Camera-type eye (tissue), 1 donor: ENCODE data around the gene RANBP17. TPM values are rescaled to one million over a fixed set of nuclear protein-coding genes. Genes with fewer than 3 reads are reported as not detected.

Source experiments
- total RNA-seq: library from RNA; depleted of rRNA; stranded (reverse); fragments of >200 nt; gene quantifications from one replicate; pipeline ENCODE4 v1.2.3, GENCODE V29; 2014

The RANBP17 gene
- 62.1 TPM for total RNA-seq

DNA sequence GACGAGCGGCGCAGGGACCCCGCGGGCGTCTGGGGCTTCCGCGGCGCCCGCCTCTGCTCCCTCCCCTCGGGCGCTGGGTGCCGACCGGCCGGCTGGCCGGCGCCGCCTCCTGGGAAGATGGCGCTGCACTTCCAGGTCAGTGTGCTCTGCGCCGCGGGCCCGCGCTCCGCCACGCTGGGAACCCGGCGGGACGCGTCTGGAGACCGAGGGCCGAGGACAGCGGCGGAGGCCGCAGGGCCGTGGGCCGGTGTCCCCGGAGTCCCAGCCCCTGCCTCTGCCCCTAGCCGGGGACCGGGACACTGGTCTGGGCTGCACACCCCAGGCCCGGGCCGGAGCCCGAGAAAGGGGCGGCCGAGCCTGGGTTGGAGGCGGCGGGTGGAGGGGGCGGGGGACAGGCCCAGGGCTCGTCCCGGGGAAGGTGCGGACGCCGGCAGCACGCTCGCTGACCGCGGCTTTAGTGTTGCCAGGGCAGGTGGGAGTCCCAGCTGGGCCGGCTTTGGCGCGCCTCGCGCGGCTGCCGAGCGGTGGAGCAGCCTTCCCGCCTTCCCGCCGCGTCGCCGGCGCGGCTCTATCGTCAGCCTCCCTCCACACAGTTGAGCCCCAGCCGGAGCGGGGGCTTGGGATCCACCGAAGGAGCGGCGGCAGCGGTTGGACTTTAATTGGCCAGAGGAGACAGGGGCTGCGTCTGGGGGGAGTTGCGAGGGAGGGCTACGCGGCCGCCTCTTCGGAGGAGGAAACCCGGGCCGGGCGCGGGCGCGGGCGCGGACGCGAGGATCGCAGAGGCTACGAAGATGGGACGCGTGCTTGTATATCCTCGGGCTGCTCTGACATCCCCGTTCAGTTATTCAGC is at the start of gene RANBP17:
Gene RANBP17, plus strand, starts transcription at position 102 of the 850 bp plus-strand sequence.

DNA sequence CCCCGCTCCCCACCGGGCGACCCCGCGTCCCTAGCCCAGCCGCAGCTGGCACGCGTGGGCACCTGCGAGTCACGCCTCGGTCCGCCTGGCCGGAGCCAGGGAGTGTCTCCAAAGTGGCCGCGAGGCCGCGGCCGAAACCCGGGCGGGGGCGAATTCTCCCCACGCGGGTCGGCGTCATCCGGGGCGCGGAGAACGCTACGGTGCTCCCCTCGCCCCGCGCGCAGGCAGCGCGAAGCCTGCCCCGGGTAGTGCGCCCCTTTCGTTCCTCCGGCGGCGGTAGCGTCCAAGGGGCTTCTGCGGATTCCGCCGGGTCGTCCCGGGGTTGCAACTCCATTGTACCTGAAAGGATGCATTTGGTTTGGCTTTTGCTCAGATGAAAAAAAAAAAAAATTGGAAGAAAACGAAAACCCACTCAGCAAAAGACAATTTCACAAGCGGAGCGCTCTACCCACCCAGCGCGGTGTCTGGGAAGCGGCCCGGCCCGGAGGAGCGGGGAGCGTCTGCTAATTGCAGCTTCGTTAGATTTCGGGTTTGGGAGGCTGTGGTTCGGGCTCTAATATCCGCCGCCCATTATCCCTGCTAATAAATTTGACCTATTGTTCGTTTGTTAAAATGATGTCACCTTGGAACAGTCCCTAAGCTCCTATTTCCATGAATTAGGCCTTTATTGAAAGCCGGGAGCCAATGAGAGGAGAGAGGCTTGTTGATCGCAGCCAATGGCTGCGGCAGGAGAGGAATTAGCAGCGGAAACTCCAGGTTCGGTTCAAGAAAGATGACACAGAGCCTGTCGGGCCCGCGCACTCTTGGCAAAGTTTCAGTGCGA is 446.8 kb downstream of the RANBP17 start, which contains the start of gene TLX3:
Gene TLX3, plus strand, starts transcription at position 796 of the 823 bp plus-strand sequence. CDS start 118 bp downstream, outside the sequence.

Other genes starting within 250 kb of the RANBP17 start
- gene GABRP, start 78.3 kb upstream of the RANBP17 start, total RNA-seq = 7.6 TPM